Sigmoid colon (tissue), 4 donors: ENCODE measurements around the gene SDHAF1.

Experiments
- CTCF ChIP-seq, 4 experiments: fragments of 450-650 bp in 3 of 4; fragments of 200-600 bp in 1 of 4; IDR thresholded peaks; one replicate each; pipeline ENCODE4 v1.5.1; 2016 to 2019; ENCODE audit warnings: antibody characterized with exemption in 4 of 4, mild to moderate bottlenecking in 3 of 4, moderate library complexity in 2 of 4
- EP300 ChIP-seq, 4 donors: sonication (generic); formaldehyde crosslinking; IDR thresholded peaks; one replicate each; pipeline ENCODE4 v1.6.1; 2017; ENCODE audit warnings: antibody characterized with exemption in 4 of 4
- POLR2A ChIP-seq, 2 donors: fragments of 450-650 bp; IDR thresholded peaks; one replicate each; pipeline ENCODE4 v1.6.1; 2016; ENCODE audit warnings: antibody characterized with exemption in 2 of 2, mild to moderate bottlenecking in 2 of 2, moderate library complexity in 2 of 2
- POLR2AphosphoS5 ChIP-seq, 4 donors: sonication (generic); formaldehyde crosslinking; IDR thresholded peaks; one replicate each; pipeline ENCODE4 v1.6.1; 2017; ENCODE audit warnings: antibody characterized with exemption in 4 of 4

GRCh38 chr19:36041831-36042230, 46.8 kb downstream of the SDHAF1 start:
- TF ChIP-seq CTCF (IDR thresholded peaks at IDR 0.05), result no peak
- TF ChIP-seq POLR2AphosphoS5 (IDR thresholded peaks at IDR 0.05), result no peak
- no peak for TF ChIP-seq EP300 (IDR thresholded peaks at IDR 0.05)
- TF ChIP-seq POLR2A (IDR thresholded peaks at IDR 0.05), result no peak
